Measurements from ENCODE around the gene PSAP. TPM values are rescaled to one million over a fixed set of nuclear protein-coding genes. Genes with fewer than 3 reads are reported as not detected.

Gene PSAP
- total RNA-seq, 1 experiment from 2014 or later, result 429 TPM

- BruUV-seq (replicated peaks), result no TSS peak
- ChIA-PET CTCF (no interaction called here), POLR2A (ENCODE audit: low non-redundant PET) (no interaction called here)
- no peaks in the 10 kb centered on the region for H3K4me1 ChIP-seq (ENCODE audit: insufficient read depth, low read length, poor library complexity, severe bottlenecking)
- H3K27ac ChIP-seq (ENCODE audit: low read depth, low read length, poor library complexity, severe bottlenecking), result no peak overlapping the region
- no peak overlapping the region for H3K4me3 ChIP-seq (ENCODE audit: low read depth, low read length, poor library complexity, severe bottlenecking)
- intact Hi-C loops (cut with micrococcal nuclease; ENCODE audit: unreplicated experiment), result no loop called here
- H3K36me3 ChIP-seq (ENCODE audit: insufficient read depth, low read length, poor library complexity, severe bottlenecking), result no peaks in the 10 kb centered on the region
- no peaks in the 10 kb centered on the region for H3K27me3 ChIP-seq (replicated peaks; ENCODE audit: insufficient read depth, low read depth, low read length, poor library complexity)
- TF ChIP-seq EZH2 (IDR thresholded peaks at IDR 0.05; ENCODE audit: borderline replicate concordance, low read depth, low read length, poor library complexity, severe bottlenecking) (no peak), CTCF (conservative IDR thresholded peaks at IDR 0.05; ENCODE audit: low read depth, low read length) (no peak)
- no peak for DNase-seq (ENCODE audit: low spot score)
- H3K9me3 ChIP-seq (ENCODE audit: low read depth, low read length, poor library complexity, severe bottlenecking), result no peaks in the 10 kb centered on the region
Measured at GRCh38 chr10:71770789-71771188, 80.3 kb downstream of the PSAP start.

GRCh38 chr10:71770255-71770654 lies 80.8 kb downstream of the PSAP start:
- no peaks in the 10 kb centered on the region for H3K36me3 ChIP-seq (ENCODE audit: insufficient read depth, low read length, poor library complexity, severe bottlenecking)
- intact Hi-C loops (cut with micrococcal nuclease; ENCODE audit: unreplicated experiment), result no loop called here
- H3K27me3 ChIP-seq (replicated peaks; ENCODE audit: insufficient read depth, low read depth, low read length, poor library complexity), result no peaks in the 10 kb centered on the region
- DNase-seq (ENCODE audit: low spot score), result no peak
- H3K4me3 ChIP-seq (ENCODE audit: low read depth, low read length, poor library complexity, severe bottlenecking), result no peak overlapping the region
- CTCF ChIA-PET, result no interaction called here
- POLR2A ChIA-PET (ENCODE audit: low non-redundant PET), result no interaction called here
- no peaks in the 10 kb centered on the region for H3K4me1 ChIP-seq (ENCODE audit: insufficient read depth, low read length, poor library complexity, severe bottlenecking)
- no peak for TF ChIP-seq CTCF (conservative IDR thresholded peaks at IDR 0.05; ENCODE audit: low read depth, low read length)
- no peak for TF ChIP-seq EZH2 (IDR thresholded peaks at IDR 0.05; ENCODE audit: borderline replicate concordance, low read depth, low read length, poor library complexity, severe bottlenecking)
- BruUV-seq (replicated peaks), result no TSS peak
- no peak overlapping the region for H3K27ac ChIP-seq (ENCODE audit: low read depth, low read length, poor library complexity, severe bottlenecking)
- H3K9me3 ChIP-seq (ENCODE audit: low read depth, low read length, poor library complexity, severe bottlenecking), result no peaks in the 10 kb centered on the region

- BruUV-seq (replicated peaks), result no TSS peak
- H3K9me3 ChIP-seq (ENCODE audit: low read depth, low read length, poor library complexity, severe bottlenecking), result no peaks in the 10 kb centered on the region
- intact Hi-C loops (cut with micrococcal nuclease; ENCODE audit: unreplicated experiment), result no loop called here
- ChIA-PET POLR2A (ENCODE audit: low non-redundant PET) (no interaction called here), CTCF (interaction anchor here (0.7 kb wide), 1 partner anchor 102 kb away, joined by 3 read pairs; no protein-coding TSS in a partner anchor)
- no peaks in the 10 kb centered on the region for H3K27me3 ChIP-seq (replicated peaks; ENCODE audit: insufficient read depth, low read depth, low read length, poor library complexity)
- no peaks in the 10 kb centered on the region for H3K36me3 ChIP-seq (ENCODE audit: insufficient read depth, low read length, poor library complexity, severe bottlenecking)
- no peak for DNase-seq (ENCODE audit: low spot score)
- TF ChIP-seq EZH2 (IDR thresholded peaks at IDR 0.05; ENCODE audit: borderline replicate concordance, low read depth, low read length, poor library complexity, severe bottlenecking) (no peak), CTCF (conservative IDR thresholded peaks at IDR 0.05; ENCODE audit: low read depth, low read length) (no peak)
- H3K4me1 ChIP-seq (ENCODE audit: insufficient read depth, low read length, poor library complexity, severe bottlenecking), result no peaks in the 10 kb centered on the region
- H3K27ac ChIP-seq (ENCODE audit: low read depth, low read length, poor library complexity, severe bottlenecking), result no peak overlapping the region
- no peak overlapping the region for H3K4me3 ChIP-seq (ENCODE audit: low read depth, low read length, poor library complexity, severe bottlenecking)
Measured at GRCh38 chr10:71769279-71769823, 81.7 kb downstream of the PSAP start.
